H1 (cell line): ENCODE results near the gene ACTL8. TPM values are rescaled to one million over a fixed set of nuclear protein-coding genes. Genes with fewer than 3 reads are reported as not detected.

Experiments
- CHD7 ChIP-seq: fragments of 300-600 bp; sonication (generic); IDR thresholded peaks from 2 replicates; pipeline ENCODE4 v1.7.1; 2012; ENCODE audit warnings: low read length, moderate library complexity, mild to moderate bottlenecking, inconsistent platforms; ENCODE audit not compliant: insufficient replicate concordance
- HDAC2 ChIP-seq, 2 experiments: fragments of 300-600 bp in 1 of 2; sonication (generic) in 1 of 2; IDR thresholded peaks; 2 replicates each; pipeline ENCODE4 v1.6.1; 2011 to 2012; ENCODE audit warnings: low read depth in 2 of 2, low read length in 2 of 2, mild to moderate bottlenecking in 2 of 2, moderate library complexity in 2 of 2, borderline replicate concordance in 1 of 2, inconsistent platforms in 1 of 2
- SP1 ChIP-seq: IDR thresholded peaks from 2 replicates; pipeline ENCODE4 v1.6.1; 2011; ENCODE audit warnings: low read depth, low read length
- polyA plus RNA-seq, 7 experiments: library from polyadenylated mRNA; depleted of rRNA in 3 of 7; stranded (reverse) in 5 of 7; unstranded in 2 of 7; fragments of >200 nt in 5 of 7; fragments of 200-250 nt in 2 of 7; gene quantifications; 1 replicate in 5 of 7; 2 replicates in 1 of 7; 4 replicates in 1 of 7; pipeline versions ENCODE4 v1.2.1 to v1.2.3, GENCODE V29; 2011 to 2013; ENCODE audit warnings: missing spikeins in 2 of 7, mixed read lengths in 2 of 7
- total RNA-seq: library from RNA; stranded (reverse); fragmentation: NEBNext Ultra II Directional; extraction: Animal tissue kit (Norgen Biotek cat#: 25700); gene quantifications from 2 replicates; pipeline ENCODE4 v1.2.1, GENCODE V29; 2021

Gene ACTL8
- total and polyA plus RNA-seq, 2 of the 8 experiments (the other 6 are each of a cell fraction or from before 2014, with no cell fraction given), result 0.33 to 0.47 TPM

GRCh38 chr1:17759114-17759513 lies 4.0 kb downstream of the ACTL8 start (continued):
- TF ChIP-seq CHD7, result no peak
- TF ChIP-seq SP1, result no peak
- no peak for TF ChIP-seq HDAC2 (IDR thresholded peaks at IDR 0.05; ENCODE audit: borderline replicate concordance in 1 of 2, low read depth in 2 of 2, low read length in 2 of 2)
